Neural progenitor cell (in vitro differentiated cells): ENCODE results near the gene ADAMTS4.

Experiments
- EZH2 ChIP-seq: fragments of 200-600 bp; sonication (generic); IDR thresholded peaks from 2 replicates; pipeline ENCODE4 v1.6.1; 2017; ENCODE audit warnings: antibody characterized with exemption, mild to moderate bottlenecking, moderate library complexity
- EZH2phosphoT487 ChIP-seq: fragments of 200-600 bp; sonication (generic); IDR thresholded peaks from 2 replicates; pipeline ENCODE4 v1.6.1; 2017; ENCODE audit warnings: antibody characterized with exemption
- TF ChIP-seq, protein P1 (sequence below): fragments of 200-600 bp; sonication (generic); IDR thresholded peaks from 2 replicates; pipeline ENCODE4 v1.5.1; 2017; ENCODE audit warnings: antibody characterized with exemption, mild to moderate bottlenecking

- TF ChIP-seq EZH2 (no peak), EZH2phosphoT487 (no peak)
- TF ChIP-seq, protein P1, sequence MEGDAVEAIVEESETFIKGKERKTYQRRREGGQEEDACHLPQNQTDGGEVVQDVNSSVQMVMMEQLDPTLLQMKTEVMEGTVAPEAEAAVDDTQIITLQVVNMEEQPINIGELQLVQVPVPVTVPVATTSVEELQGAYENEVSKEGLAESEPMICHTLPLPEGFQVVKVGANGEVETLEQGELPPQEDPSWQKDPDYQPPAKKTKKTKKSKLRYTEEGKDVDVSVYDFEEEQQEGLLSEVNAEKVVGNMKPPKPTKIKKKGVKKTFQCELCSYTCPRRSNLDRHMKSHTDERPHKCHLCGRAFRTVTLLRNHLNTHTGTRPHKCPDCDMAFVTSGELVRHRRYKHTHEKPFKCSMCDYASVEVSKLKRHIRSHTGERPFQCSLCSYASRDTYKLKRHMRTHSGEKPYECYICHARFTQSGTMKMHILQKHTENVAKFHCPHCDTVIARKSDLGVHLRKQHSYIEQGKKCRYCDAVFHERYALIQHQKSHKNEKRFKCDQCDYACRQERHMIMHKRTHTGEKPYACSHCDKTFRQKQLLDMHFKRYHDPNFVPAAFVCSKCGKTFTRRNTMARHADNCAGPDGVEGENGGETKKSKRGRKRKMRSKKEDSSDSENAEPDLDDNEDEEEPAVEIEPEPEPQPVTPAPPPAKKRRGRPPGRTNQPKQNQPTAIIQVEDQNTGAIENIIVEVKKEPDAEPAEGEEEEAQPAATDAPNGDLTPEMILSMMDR, result no peak
These were observed 23.9 kb downstream of the ADAMTS4 start for GRCh38 chr1:161174911-161175310.
